ENCODE data around the gene AREL1. TPM values are rescaled to one million over a fixed set of nuclear protein-coding genes. Genes with fewer than 3 reads are reported as not detected.

Gene AREL1
- total RNA-seq, 6 experiments from 2014 or later: 36.7 to 42.3 (median 40.6) TPM

- peaks cover 5% of the 10 kb centered on the region; the same call in 1 of the 2 replicates for H3K9me3 Mint-ChIP-seq
- peaks cover 3% of the 10 kb centered on the region; the same call in 1 of the 2 replicates for H3K27me3 Mint-ChIP-seq (ENCODE audit: insufficient read depth)
- H3K4me1 Mint-ChIP-seq (ENCODE audit: low read depth): peaks cover 90% of the 10 kb centered on the region
- H3K36me3 Mint-ChIP-seq (ENCODE audit: low read depth): peaks cover 49% of the 10 kb centered on the region
- peak overlapping the region; percentile 88 for H3K27ac Mint-ChIP-seq
- H3K4me3 Mint-ChIP-seq: peak overlapping the region; percentile 57
- no peak for DNase-seq
- TF ChIP-seq, protein P1, sequence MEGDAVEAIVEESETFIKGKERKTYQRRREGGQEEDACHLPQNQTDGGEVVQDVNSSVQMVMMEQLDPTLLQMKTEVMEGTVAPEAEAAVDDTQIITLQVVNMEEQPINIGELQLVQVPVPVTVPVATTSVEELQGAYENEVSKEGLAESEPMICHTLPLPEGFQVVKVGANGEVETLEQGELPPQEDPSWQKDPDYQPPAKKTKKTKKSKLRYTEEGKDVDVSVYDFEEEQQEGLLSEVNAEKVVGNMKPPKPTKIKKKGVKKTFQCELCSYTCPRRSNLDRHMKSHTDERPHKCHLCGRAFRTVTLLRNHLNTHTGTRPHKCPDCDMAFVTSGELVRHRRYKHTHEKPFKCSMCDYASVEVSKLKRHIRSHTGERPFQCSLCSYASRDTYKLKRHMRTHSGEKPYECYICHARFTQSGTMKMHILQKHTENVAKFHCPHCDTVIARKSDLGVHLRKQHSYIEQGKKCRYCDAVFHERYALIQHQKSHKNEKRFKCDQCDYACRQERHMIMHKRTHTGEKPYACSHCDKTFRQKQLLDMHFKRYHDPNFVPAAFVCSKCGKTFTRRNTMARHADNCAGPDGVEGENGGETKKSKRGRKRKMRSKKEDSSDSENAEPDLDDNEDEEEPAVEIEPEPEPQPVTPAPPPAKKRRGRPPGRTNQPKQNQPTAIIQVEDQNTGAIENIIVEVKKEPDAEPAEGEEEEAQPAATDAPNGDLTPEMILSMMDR (IDR thresholded peaks at IDR 0.05): no peak
Observed at GRCh38 chr14:74654931-74655330, 57.9 kb downstream of the AREL1 start.

DNA sequence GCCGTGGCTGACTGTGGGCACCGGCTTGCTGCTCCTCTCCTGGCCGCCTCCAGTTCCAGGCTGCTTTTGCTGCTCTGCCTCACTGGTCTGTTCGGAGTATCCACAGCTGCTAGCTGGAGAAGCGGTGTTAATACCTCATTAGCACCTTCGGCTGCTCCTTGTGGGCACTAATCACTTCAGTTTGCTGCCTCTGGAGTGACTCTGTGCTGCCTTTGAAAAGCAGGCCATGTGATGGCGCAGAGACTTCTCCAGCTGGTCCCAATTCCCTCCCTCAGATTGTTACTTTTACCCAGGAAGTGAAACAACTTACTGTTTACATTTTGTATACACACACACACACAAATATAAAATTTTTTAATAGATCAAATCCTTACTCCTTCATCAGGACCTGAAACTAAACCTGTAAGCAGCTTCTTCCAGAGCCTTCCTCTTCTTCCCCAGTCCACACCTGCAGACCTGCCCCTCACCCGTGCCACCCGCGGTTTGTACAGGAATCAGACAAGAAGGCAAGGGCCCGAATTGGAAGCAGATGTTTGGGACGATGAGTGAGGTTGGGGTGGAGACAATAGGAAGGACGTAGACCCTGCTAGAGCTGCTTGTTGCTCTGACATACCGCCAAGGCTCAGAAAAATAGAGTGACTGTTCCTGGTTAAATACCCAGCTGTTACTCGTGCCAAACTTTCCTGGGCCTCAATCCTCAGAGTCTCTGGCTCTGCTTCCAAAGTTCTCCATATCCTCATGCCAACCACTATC is 59.3 kb downstream of the AREL1 start:
- Mint-ChIP-seq H3K36me3 (ENCODE audit: low read depth) (peaks cover 40% of the 10 kb centered on the region), H3K27me3 (ENCODE audit: insufficient read depth) (peaks cover 4% of the 10 kb centered on the region; the same call in 1 of the 2 replicates), H3K4me3 (no peak overlapping the region; the same call in 1 of the 2 replicates), H3K4me1 (ENCODE audit: low read depth) (peaks cover 90% of the 10 kb centered on the region), H3K27ac (peak overlapping the region; percentile 88), H3K9me3 (peaks cover 2% of the 10 kb centered on the region; the same call in 1 of the 2 replicates)
- TF ChIP-seq, protein P1 (IDR thresholded peaks at IDR 0.05): no peak
- DNase-seq: no peak

DNA sequence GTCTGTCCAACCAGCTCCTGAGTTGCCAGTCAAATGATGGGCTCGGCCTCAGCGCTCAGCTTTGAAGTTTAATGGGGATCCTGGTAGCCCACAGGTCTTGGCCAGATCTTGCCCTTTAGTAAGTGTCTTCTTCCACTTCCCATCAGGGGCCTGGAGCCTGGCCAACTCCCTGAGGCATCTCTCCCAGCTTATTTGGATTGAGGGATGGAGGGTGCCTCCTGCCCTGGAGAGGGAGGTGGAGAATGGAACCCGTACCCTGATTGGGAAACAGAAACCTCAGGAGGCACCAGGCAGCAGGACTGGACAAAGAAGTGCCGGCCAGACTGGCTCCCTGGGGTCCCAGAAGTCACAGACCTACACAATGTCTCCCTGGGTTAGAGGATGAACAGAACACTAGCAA is 60.3 kb downstream of the AREL1 start:
- TF ChIP-seq, protein P1 (IDR thresholded peaks at IDR 0.05): no peak
- no peak for DNase-seq
- Mint-ChIP-seq H3K4me3 (no peak overlapping the region), H3K27me3 (ENCODE audit: insufficient read depth) (peaks cover 4% of the 10 kb centered on the region; the same call in 1 of the 2 replicates), H3K27ac (0 out of 2 replicates have a peak overlapping the region, but pooled peaks have one; percentile 33), H3K36me3 (ENCODE audit: low read depth) (peaks cover 35% of the 10 kb centered on the region), H3K4me1 (ENCODE audit: low read depth) (peaks cover 95% of the 10 kb centered on the region), H3K9me3 (no peaks in the 10 kb centered on the region)

- Mint-ChIP-seq H3K36me3 (ENCODE audit: low read depth) (peaks cover 24% of the 10 kb centered on the region), H3K27ac (peak overlapping the region; percentile 38; the same call in 1 of the 2 replicates), H3K27me3 (ENCODE audit: insufficient read depth) (peaks cover 4% of the 10 kb centered on the region), H3K4me3 (no peak overlapping the region), H3K9me3 (no peaks in the 10 kb centered on the region), H3K4me1 (ENCODE audit: low read depth) (peaks cover 93% of the 10 kb centered on the region)
- DNase-seq: no peak
- TF ChIP-seq, protein P1 (IDR thresholded peaks at IDR 0.05): no peak
Observed at GRCh38 chr14:74650927-74651686, 61.8 kb downstream of the AREL1 start.

GRCh38 chr14:74649673-74650072 is 63.2 kb downstream of the AREL1 start:
- DNase-seq: peak; percentile 47
- Mint-ChIP-seq H3K9me3 (no peaks in the 10 kb centered on the region), H3K36me3 (ENCODE audit: low read depth) (peaks cover 19% of the 10 kb centered on the region), H3K27me3 (ENCODE audit: insufficient read depth) (peaks cover 4% of the 10 kb centered on the region), H3K4me1 (ENCODE audit: low read depth) (peaks cover 85% of the 10 kb centered on the region), H3K27ac (peak overlapping the region; percentile 72), H3K4me3 (peak overlapping the region; percentile 35)
- TF ChIP-seq, protein P1 (IDR thresholded peaks at IDR 0.05): no peak

Data from HFFc6 (cell line).